Ishikawa (cell line): Measurements from ENCODE around the gene COA4.

ENCODE experiments used
- CEBPB ChIP-seq: IDR thresholded peaks from 2 replicates; pipeline ENCODE4 v1.6.1; 2012
- CREB1 ChIP-seq: IDR thresholded peaks from 2 replicates; pipeline ENCODE4 v1.6.1; 2012; ENCODE audit warnings: low read depth
- EGR1 ChIP-seq: IDR thresholded peaks from 2 replicates; pipeline ENCODE4 v1.6.1; 2012
- EP300 ChIP-seq: IDR thresholded peaks from 2 replicates; pipeline ENCODE4 v1.6.1; 2012; ENCODE audit warnings: borderline replicate concordance
- FOXM1 ChIP-seq: IDR thresholded peaks from 2 replicates; pipeline ENCODE4 v1.6.1; 2012; ENCODE audit warnings: low read depth, borderline replicate concordance
- MAX ChIP-seq: IDR thresholded peaks from 2 replicates; pipeline ENCODE4 v1.6.1; 2012
- NFIC ChIP-seq: IDR thresholded peaks from 2 replicates; pipeline ENCODE4 v1.6.1; 2012
- RAD21 ChIP-seq: IDR thresholded peaks from 2 replicates; pipeline ENCODE4 v1.6.1; 2012; ENCODE audit warnings: low read depth
- REST ChIP-seq: IDR thresholded peaks from 2 replicates; pipeline ENCODE4 v1.6.1; 2012; ENCODE audit warnings: low read depth, mild to moderate bottlenecking
- TAF1 ChIP-seq: IDR thresholded peaks from 2 replicates; pipeline ENCODE4 v1.6.1; 2012; ENCODE audit warnings: low read depth, mild to moderate bottlenecking
- TCF12 ChIP-seq: IDR thresholded peaks from 2 replicates; pipeline ENCODE4 v1.6.1; 2012; ENCODE audit warnings: low read depth
- TEAD4 ChIP-seq: IDR thresholded peaks from 2 replicates; pipeline ENCODE4 v1.6.1; 2012
- USF1 ChIP-seq: IDR thresholded peaks from 2 replicates; pipeline ENCODE4 v1.6.1; 2012
- YY1 ChIP-seq: IDR thresholded peaks from 2 replicates; pipeline ENCODE4 v1.6.1; 2012; ENCODE audit warnings: low read depth
- ZBTB7A ChIP-seq: IDR thresholded peaks from 2 replicates; pipeline ENCODE4 v1.6.1; 2012; ENCODE audit warnings: low read depth

COA4 gene

GRCh38 chr11:73852049-73852448, 24.6 kb downstream of the COA4 start:
- TF ChIP-seq MAX (no peak), EP300 (no peak), RAD21 (no peak), YY1 (no peak), EGR1 (no peak), CREB1 (no peak), TEAD4 (no peak), ZBTB7A (no peak), TCF12 (no peak), FOXM1 (no peak), USF1 (no peak), NFIC (no peak), CEBPB (no peak), TAF1 (no peak), REST (no peak)

- TF ChIP-seq FOXM1, result no peak
- no peak for TF ChIP-seq USF1
- no peak for TF ChIP-seq CREB1
- no peak for TF ChIP-seq TAF1
- no peak for TF ChIP-seq YY1
- no peak for TF ChIP-seq NFIC
- TF ChIP-seq REST, result no peak
- no peak for TF ChIP-seq TCF12
- no peak for TF ChIP-seq TEAD4
- no peak for TF ChIP-seq MAX
- no peak for TF ChIP-seq EP300
- no peak for TF ChIP-seq EGR1
- TF ChIP-seq RAD21, result no peak
- no peak for TF ChIP-seq CEBPB
- TF ChIP-seq ZBTB7A, result no peak
These were observed 25.4 kb downstream of the COA4 start for GRCh38 chr11:73851046-73851764.

- TF ChIP-seq EGR1 (no peak), USF1 (no peak), REST (no peak), ZBTB7A (no peak), CEBPB (no peak), TEAD4 (no peak), RAD21 (no peak), EP300 (no peak), NFIC (no peak), YY1 (no peak), CREB1 (no peak), FOXM1 (no peak), TCF12 (no peak), MAX (no peak), TAF1 (no peak)
These were observed 37.6 kb downstream of the COA4 start for GRCh38 chr11:73839123-73839457.

- TF ChIP-seq EP300 (no peak), NFIC (no peak), TCF12 (no peak), USF1 (no peak), RAD21 (no peak), CEBPB (no peak)
These were observed 38.1 kb downstream of the COA4 start for GRCh38 chr11:73838443-73839122.
